ENCODE results near the gene NOX4.
"Not testable (repeated sequence)": the region's sequence is repeated elsewhere in the genome, so short reads cannot be mapped to it uniquely, and the experiment has no call there.

GRCh38 chr11:89378986-89379385 is 112.2 kb downstream of the NOX4 start:
- TF ChIP-seq ARNT (IDR thresholded peaks at IDR 0.05); SP1 (IDR thresholded peaks at IDR 0.05); FOXM1 (IDR thresholded peaks at IDR 0.05; ENCODE audit: borderline replicate concordance); TARDBP (IDR thresholded peaks at IDR 0.05): not testable (repeated sequence)
